ENCODE results near the gene CACNA2D2.

Gene CACNA2D2

GRCh38 chr3:50318615-50319014 lies 184.8 kb downstream of the CACNA2D2 start:
- no peak for DNase-seq (ENCODE audit: low read depth, low spot score)
- no peak overlapping the region for H3K4me3 ChIP-seq (ENCODE audit: low read depth, low read length)
- CTCF ChIA-PET, result interaction anchor here (2.1 to 3.5 kb wide), 2 partner anchors 19 to 125 kb away, joined by 7 to 11 read pairs; partner anchors contain the start of genes HYAL3 and NAA80
- no peak for TF ChIP-seq CTCF (IDR thresholded peaks at IDR 0.05; ENCODE audit: insufficient read depth, low read length, missing control alignments)
- POLR2A ChIA-PET, result no interaction called here

GRCh38 chr3:50318163-50318562 lies 185.3 kb downstream of the CACNA2D2 start:
- POLR2A ChIA-PET, result interaction anchor here (0.7 to 1.2 kb wide), 2 partner anchors 9 to 19 kb away, joined by 4 to 6 read pairs; partner anchors contain the start of genes HYAL3 and NAA80
- no peak for TF ChIP-seq CTCF (IDR thresholded peaks at IDR 0.05; ENCODE audit: insufficient read depth, low read length, missing control alignments)
- CTCF ChIA-PET, result interaction anchor here (2.1 to 3.5 kb wide), 2 partner anchors 19 to 124 kb away, joined by 7 to 11 read pairs; partner anchors contain the start of genes HYAL3 and NAA80
- H3K4me3 ChIP-seq (ENCODE audit: low read depth, low read length), result no peak overlapping the region
- DNase-seq (ENCODE audit: low read depth, low spot score), result no peak

GRCh38 chr3:50317300-50317699 lies 186.1 kb downstream of the CACNA2D2 start:
- CTCF ChIA-PET, result interaction anchor here (1.0 to 3.5 kb wide), 3 partner anchors 18 to 123 kb away, joined by 3 to 11 read pairs (median 7); partner anchors contain the start of genes HYAL3 and NAA80
- TF ChIP-seq CTCF (IDR thresholded peaks at IDR 0.05; ENCODE audit: insufficient read depth, low read length, missing control alignments), result no peak
- H3K4me3 ChIP-seq (ENCODE audit: low read depth, low read length), result no peak overlapping the region
- DNase-seq (ENCODE audit: low read depth, low spot score), result no peak
- POLR2A ChIA-PET, result interaction anchor here (0.7 to 1.2 kb wide), 2 partner anchors 10 to 18 kb away, joined by 4 to 6 read pairs; partner anchors contain the start of genes HYAL3 and NAA80

GRCh38 chr3:50316657-50317242 lies 186.7 kb downstream of the CACNA2D2 start:
- CTCF ChIA-PET, result interaction anchor here (1.0 to 2.1 kb wide), 2 partner anchors 42 to 123 kb away, joined by 3 to 7 read pairs; no protein-coding TSS in a partner anchor

GRCh38 chr3:50314816-50315215 lies 188.6 kb downstream of the CACNA2D2 start:
- DNase-seq (ENCODE audit: low read depth, low spot score), result no peak
- no peak for TF ChIP-seq CTCF (IDR thresholded peaks at IDR 0.05; ENCODE audit: insufficient read depth, low read length, missing control alignments)
- ChIA-PET CTCF (interaction anchor here (1.0 to 3.7 kb wide), 7 partner anchors 9 to 122 kb away, joined by 3 to 20 read pairs (median 4); partner anchors contain the start of genes HYAL2, HYAL3 and NAA80), POLR2A (interaction anchor here (1.7 kb wide), 1 partner anchor 15 kb away, joined by 5 read pairs; the partner anchor contains the start of genes HYAL3 and NAA80)
- H3K4me3 ChIP-seq (ENCODE audit: low read depth, low read length), result no peak overlapping the region

More at GRCh38 chr3:50316657-50317242, 186.7 kb downstream of the CACNA2D2 start:
- no peak for TF ChIP-seq CTCF (IDR thresholded peaks at IDR 0.05; ENCODE audit: insufficient read depth, low read length, missing control alignments)
- POLR2A ChIA-PET, result interaction anchor here (1.2 kb wide), 1 partner anchor 18 kb away, joined by 6 read pairs; the partner anchor contains the start of genes HYAL3 and NAA80
- DNase-seq (ENCODE audit: low read depth, low spot score), result no peak
- H3K4me3 ChIP-seq (ENCODE audit: low read depth, low read length), result no peak overlapping the region

GRCh38 chr3:50314342-50314741 lies 189.1 kb downstream of the CACNA2D2 start:
- TF ChIP-seq CTCF (IDR thresholded peaks at IDR 0.05; ENCODE audit: insufficient read depth, low read length, missing control alignments), result no peak
- ChIA-PET POLR2A (interaction anchor here (1.7 kb wide), 1 partner anchor 15 kb away, joined by 5 read pairs; the partner anchor contains the start of genes HYAL3 and NAA80), CTCF (interaction anchor here (1.1 to 3.7 kb wide), 6 partner anchors 9 to 122 kb away, joined by 3 to 20 read pairs (median 4); partner anchors contain the start of genes HYAL2, HYAL3 and NAA80)
- DNase-seq (ENCODE audit: low read depth, low spot score), result no peak
- H3K4me3 ChIP-seq (ENCODE audit: low read depth, low read length), result no peak overlapping the region
